ENCODE measurements around the gene NCAM1. TPM values are rescaled to one million over a fixed set of nuclear protein-coding genes. Genes with fewer than 3 reads are reported as not detected.

Gene NCAM1
- total and polyA plus RNA-seq, 2 experiments from 2014 or later, result 0.76 to 1.6 TPM

- ATAC-seq, result no peak
- Histone ChIP-seq H2AFZ (no peak overlapping the region), H3K36me3 (ENCODE audit: insufficient read depth) (no peaks in the 10 kb centered on the region), H3K9me2 (ENCODE audit: insufficient read depth) (no peaks in the 10 kb centered on the region), H3K79me2 (replicated peaks; ENCODE audit: insufficient read depth) (no peaks in the 10 kb centered on the region), H3K27ac (ENCODE audit: low read depth) (no peak overlapping the region), H3K4me1 (ENCODE audit: insufficient read depth) (no peaks in the 10 kb centered on the region), H3F3A (replicated peaks; ENCODE audit: low read depth) (no peaks in the 10 kb centered on the region), H3K4me2 (no peak overlapping the region), H3K27me3 (ENCODE audit: insufficient read depth) (no peaks in the 10 kb centered on the region), H4K20me1 (replicated peaks; ENCODE audit: insufficient read depth) (no peaks in the 10 kb centered on the region), H3K4me3 (no peak overlapping the region)
- no peaks in the 10 kb centered on the region for H3K36me3 Mint-ChIP-seq (ENCODE audit: low read depth)
- H3K27ac Mint-ChIP-seq, result no peak overlapping the region
- no peaks in the 10 kb centered on the region for H3K9me3 Mint-ChIP-seq
- no peak for TF ChIP-seq ETS1 (IDR thresholded peaks at IDR 0.05)
- TF ChIP-seq ZNF331 (CRISPR knock-in tag; IDR thresholded peaks at IDR 0.05; ENCODE audit: low read depth), result no peak
- TF ChIP-seq NANOG (IDR thresholded peaks at IDR 0.05; ENCODE audit: borderline replicate concordance), result no peak
- no peak for TF ChIP-seq CTCF (conservative IDR thresholded peaks at IDR 0.05; ENCODE audit: low read depth in 2 of 2)
- no peak for TF ChIP-seq EZH2phosphoT487 (IDR thresholded peaks at IDR 0.05; ENCODE audit: unreplicated experiment)
- peaks cover 7% of the 10 kb centered on the region; the same call in 2 of the 3 replicates for H3K4me1 Mint-ChIP-seq
- H3K27me3 Mint-ChIP-seq (ENCODE audit: insufficient read depth, low read depth, poor library complexity), result no peaks in the 10 kb centered on the region
- no peak overlapping the region for H3K4me3 Mint-ChIP-seq
- no peak for DNase-seq (ENCODE audit: low spot score)
These were observed 173.4 kb downstream of the NCAM1 start for GRCh38 chr11:113134626-113135025.

- Histone ChIP-seq H3K4me2 (no peak overlapping the region), H3K36me3 (ENCODE audit: insufficient read depth) (no peaks in the 10 kb centered on the region), H2AFZ (no peak overlapping the region), H3K9me2 (ENCODE audit: insufficient read depth) (no peaks in the 10 kb centered on the region), H3K79me2 (replicated peaks; ENCODE audit: insufficient read depth) (no peaks in the 10 kb centered on the region), H3F3A (replicated peaks; ENCODE audit: low read depth) (no peaks in the 10 kb centered on the region), H3K27me3 (ENCODE audit: insufficient read depth) (no peaks in the 10 kb centered on the region), H3K4me1 (ENCODE audit: insufficient read depth) (no peaks in the 10 kb centered on the region), H4K20me1 (replicated peaks; ENCODE audit: insufficient read depth) (no peaks in the 10 kb centered on the region), H3K4me3 (no peak overlapping the region), H3K27ac (ENCODE audit: low read depth) (no peak overlapping the region)
- H3K4me1 Mint-ChIP-seq, result peaks cover 7% of the 10 kb centered on the region; the same call in 2 of the 3 replicates
- H3K36me3 Mint-ChIP-seq (ENCODE audit: low read depth), result no peaks in the 10 kb centered on the region
- H3K27ac Mint-ChIP-seq, result no peak overlapping the region
- H3K9me3 Mint-ChIP-seq, result no peaks in the 10 kb centered on the region
- TF ChIP-seq JUNB (IDR thresholded peaks at IDR 0.05; ENCODE audit: unreplicated experiment), result no peak
- no peak for TF ChIP-seq CREB1 (CRISPR knock-in tag; IDR thresholded peaks at IDR 0.05; ENCODE audit: low read depth)
- no peak for TF ChIP-seq ETS1 (IDR thresholded peaks at IDR 0.05)
- TF ChIP-seq ZNF462 (CRISPR knock-in tag; IDR thresholded peaks at IDR 0.05), result no peak
- no peak for TF ChIP-seq ZNF114 (CRISPR knock-in tag; IDR thresholded peaks at IDR 0.05)
- H3K4me3 Mint-ChIP-seq, result no peak overlapping the region
- ATAC-seq, result no peak
- peaks cover 4% of the 10 kb centered on the region for H3K27me3 Mint-ChIP-seq (ENCODE audit: insufficient read depth, low read depth, poor library complexity)
- DNase-seq (ENCODE audit: low spot score), result no peak
These were observed 176.7 kb downstream of the NCAM1 start for GRCh38 chr11:113137713-113138529.
